GM13977 (cell line): Measurements from ENCODE around the gene ITPRIP.

Source experiments
- DNase-seq: peaks from one replicate; pipeline ENCODE4 v3.0.0; 2012; ENCODE audit warnings: low spot score
- in situ Hi-C: fragments of 300-500 bp; cut with MboI; formaldehyde crosslinking; loops from one replicate; pipeline ENCODE4 v1.12.0; 2022; ENCODE audit warnings: low sequenced_read_pairs, low pct_unique_long_range_greater_than_20kb, mixed read lengths, inconsistent platforms; ENCODE audit not compliant: unreplicated experiment
- TF ChIP-seq, protein P1 (sequence below): IDR thresholded peaks from 2 replicates; pipeline ENCODE4 v1.5.1; 2012; ENCODE audit warnings: mild to moderate bottlenecking, control low read depth; ENCODE audit not compliant: insufficient read depth; ENCODE audit errors: extremely low read depth, missing control alignments

The ITPRIP gene

DNA sequence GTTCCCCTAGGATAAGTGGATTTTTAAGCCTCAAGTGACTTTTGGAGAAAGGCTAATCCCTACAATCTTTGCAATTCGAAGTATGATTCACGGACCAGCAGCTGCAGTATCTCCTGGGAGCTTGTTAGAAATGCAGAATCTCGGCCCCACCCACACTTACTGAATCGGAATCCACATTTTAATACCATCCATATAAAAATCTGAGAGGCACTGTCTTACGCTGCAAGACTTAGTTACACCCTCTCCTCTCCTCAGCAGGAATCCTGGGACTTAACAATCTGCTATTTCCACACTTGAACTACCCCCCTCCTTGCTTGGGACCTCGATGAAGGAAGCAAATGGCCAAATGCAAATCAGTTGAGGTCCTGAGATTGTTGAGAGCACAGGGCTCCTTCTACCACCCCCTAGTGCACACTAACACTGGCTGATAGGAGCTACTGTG, 21.0 kb downstream of the ITPRIP start:
- in situ Hi-C loops = no loop called here
- TF ChIP-seq, protein P1, sequence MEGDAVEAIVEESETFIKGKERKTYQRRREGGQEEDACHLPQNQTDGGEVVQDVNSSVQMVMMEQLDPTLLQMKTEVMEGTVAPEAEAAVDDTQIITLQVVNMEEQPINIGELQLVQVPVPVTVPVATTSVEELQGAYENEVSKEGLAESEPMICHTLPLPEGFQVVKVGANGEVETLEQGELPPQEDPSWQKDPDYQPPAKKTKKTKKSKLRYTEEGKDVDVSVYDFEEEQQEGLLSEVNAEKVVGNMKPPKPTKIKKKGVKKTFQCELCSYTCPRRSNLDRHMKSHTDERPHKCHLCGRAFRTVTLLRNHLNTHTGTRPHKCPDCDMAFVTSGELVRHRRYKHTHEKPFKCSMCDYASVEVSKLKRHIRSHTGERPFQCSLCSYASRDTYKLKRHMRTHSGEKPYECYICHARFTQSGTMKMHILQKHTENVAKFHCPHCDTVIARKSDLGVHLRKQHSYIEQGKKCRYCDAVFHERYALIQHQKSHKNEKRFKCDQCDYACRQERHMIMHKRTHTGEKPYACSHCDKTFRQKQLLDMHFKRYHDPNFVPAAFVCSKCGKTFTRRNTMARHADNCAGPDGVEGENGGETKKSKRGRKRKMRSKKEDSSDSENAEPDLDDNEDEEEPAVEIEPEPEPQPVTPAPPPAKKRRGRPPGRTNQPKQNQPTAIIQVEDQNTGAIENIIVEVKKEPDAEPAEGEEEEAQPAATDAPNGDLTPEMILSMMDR = no peak
- DNase-seq = no peak

DNA sequence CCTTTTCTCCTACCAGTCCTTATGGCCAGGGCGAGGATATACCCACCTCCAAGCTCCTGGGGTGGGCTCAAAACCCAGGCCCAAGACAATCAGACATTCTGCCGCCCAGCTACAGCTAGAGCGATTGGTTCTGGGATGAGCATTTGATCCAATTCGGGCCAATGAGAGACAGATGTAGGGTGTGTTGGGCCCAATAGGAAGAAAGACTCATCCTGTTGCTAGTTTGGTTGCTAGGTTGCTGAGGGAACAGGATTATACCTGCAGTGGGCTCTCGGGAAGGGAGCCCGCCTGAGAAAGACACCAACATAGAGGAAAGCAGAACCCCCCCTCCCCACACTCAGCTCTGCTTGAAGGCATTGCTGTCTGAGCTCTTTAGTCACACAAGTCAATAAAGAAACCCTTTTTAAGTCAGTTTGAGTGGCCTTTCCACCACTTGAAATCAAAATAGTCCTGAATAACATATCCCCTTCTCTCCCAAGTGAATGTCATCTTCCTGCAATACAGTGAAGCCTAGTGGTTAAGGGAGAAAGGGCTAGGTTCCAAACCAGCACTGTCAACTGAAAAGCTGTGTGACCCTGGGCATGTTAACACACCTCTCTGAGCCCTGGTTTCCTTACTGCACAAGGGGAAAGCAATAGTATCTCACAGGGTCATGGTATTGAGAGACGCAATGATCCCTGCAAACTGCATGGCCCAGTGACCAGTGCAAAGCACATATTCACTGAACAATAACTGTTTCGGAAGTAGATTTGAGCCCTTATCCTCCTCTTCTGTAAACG, 21.8 kb downstream of the ITPRIP start:
- DNase-seq = no peak
- in situ Hi-C loops = no loop called here
- TF ChIP-seq, protein P1 = no peak

DNA sequence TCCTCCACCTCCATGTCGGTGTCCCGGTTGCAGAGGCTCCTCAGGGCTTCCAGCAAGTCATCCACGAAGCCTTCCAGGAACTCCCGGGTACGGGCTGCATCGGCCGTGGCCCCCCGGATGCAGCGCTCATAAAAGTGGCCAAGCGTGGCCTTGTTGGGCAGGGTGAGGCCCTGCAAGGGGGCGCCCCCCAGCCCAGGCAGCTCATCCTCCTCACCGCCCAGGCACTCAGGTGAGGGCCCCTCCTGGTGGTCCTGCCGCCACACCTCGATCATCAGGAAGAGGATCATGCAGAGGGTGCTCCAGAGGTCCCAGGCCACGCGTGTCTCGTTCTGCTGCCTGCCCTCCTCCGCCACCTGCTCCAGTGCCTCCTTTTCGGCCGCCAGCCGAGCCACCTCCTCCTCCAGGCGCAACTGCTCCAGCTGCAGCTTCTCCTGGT, 22.8 kb downstream of the ITPRIP start:
- DNase-seq = no peak
- TF ChIP-seq, protein P1 = no peak
- in situ Hi-C loops = no loop called here

DNA sequence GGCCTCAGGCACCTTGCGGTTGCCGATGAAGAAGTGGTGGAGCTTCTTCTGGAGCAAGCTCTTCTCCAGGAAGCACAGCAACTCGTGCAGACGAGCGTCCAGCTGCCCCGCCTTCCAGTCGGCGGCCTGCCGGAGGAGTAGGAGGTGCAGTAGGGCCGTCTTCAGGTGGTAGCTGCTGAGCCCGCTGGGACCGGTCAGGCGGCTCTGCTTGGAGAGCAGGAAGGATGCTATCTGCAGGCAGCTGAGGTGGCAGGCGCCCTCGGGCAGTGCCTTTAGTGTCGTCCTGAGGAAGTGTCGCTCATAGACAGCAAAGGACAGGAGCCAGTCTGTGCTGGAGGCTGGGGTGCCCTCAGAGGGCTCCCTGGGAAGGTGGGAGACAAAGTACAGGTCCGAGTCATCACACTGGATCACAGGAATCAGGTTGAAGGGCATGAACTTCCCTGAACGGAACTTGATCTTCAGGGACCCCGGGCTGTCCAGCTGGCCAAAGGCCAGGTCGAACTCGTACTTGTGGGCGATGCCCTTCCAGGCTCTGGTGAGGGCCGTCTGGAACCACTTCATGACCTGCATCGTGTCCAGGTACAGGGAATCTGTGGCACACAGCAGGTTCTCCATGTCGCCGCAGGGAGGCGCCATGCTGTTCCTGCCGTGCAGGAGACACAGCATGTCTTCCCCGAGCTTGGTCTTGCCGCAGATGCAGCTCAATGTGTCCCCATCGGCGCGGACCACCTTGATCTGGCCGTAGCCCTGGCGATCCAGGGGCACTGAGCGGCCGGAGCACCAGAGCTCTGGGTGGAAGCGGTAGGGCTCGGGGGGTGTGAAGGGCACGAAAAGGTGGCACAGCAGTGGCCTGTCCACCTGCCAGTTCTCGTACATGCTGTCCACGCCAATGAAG, 23.4 kb downstream of the ITPRIP start:
- in situ Hi-C loops = loop anchor here (5.0 kb wide), 1 partner anchor 32 kb away; no protein-coding TSS in a partner anchor
- DNase-seq = no peak

DNA sequence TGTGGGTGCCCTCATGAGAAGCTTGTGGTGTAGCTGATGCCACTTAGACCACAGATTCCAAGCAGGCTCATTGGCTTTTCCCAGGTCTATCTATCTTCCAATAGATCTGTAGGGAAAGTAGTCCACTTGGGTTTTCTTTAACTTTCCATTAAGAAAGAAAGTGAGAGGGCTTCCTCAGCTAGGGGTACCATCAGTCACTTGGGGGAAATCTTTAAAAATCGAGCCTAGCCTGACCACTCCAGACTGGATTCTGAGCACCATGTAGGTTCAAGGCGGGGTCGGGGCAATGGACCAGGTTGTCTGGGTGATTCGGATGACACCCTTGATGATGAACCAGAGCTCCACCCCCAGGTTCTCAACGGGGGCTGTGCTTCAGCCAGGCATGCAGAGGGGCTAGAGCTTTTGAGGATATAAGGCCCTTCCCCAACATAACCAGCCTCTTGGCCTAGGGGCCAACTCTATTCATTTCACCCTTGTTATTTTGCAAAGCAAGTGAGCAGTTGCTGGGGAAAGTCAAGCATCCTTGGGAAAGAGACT, 27.0 kb downstream of the ITPRIP start:
- TF ChIP-seq, protein P1 = no peak
- in situ Hi-C loops = loop anchor here (5.0 kb wide), 1 partner anchor 36 kb away; no protein-coding TSS in a partner anchor
- no peak for DNase-seq

More for the DNA sequence above, 23.4 kb downstream of the ITPRIP start:
- TF ChIP-seq, protein P1 = no peak

DNA sequence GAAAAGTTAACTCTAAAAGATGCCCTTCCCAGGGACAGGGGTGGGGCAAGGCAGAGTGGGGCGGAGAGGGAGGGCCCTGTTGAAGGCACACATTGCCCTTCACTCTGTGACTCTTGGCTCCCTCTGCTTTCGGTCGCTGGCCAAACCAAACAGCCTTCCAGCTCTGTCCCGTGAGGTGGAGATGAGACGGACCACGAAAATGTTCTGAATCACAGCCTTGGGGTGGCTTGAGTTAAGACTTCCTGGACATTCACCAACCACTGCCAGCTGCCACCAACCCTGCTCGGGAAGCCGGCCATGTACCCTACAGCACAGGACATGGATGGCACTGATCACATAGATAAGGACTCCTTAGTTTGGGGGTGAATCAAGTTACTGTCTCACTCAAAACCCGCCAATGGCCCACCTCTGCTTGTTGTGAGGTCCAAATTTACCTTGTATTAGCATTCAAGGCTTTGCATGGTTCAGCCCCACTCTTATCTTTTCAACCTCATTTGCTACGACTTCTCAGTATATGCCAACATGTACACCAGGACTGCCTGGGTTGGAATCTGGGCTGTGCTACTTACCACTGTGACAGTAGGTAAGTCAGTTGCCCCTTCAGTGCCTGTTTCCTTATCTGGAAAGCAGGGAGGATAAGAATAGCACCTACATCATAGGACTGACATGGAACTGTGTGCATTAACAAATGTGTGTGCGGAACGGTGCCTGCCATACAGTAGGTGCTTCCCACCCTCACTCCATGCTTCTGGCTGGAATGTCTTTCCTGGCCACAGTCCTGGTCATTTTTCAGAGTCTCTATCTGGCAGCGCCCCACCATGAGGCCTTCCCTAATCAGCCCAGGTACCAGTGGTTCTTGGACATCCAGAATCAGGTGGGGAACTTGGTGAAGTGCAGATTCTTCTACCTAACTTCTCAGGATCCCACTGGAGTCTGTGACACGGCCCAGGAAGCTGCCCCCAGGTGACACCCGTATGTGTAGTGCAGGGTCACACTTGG, 28.0 kb downstream of the ITPRIP start:
- TF ChIP-seq, protein P1 = no peak
- DNase-seq = no peak
- in situ Hi-C loops = loop anchor here (5.0 kb wide), 1 partner anchor 37 kb away; no protein-coding TSS in a partner anchor
